ENCODE results near the gene EHMT1. TPM values are rescaled to one million over a fixed set of nuclear protein-coding genes. Genes with fewer than 3 reads are reported as not detected.

The EHMT1 gene
- total and polyA plus RNA-seq, 2 experiments from 2014 or later = 162 to 177 TPM

- no peak for TF ChIP-seq POLR2AphosphoS5 (IDR thresholded peaks at IDR 0.05; ENCODE audit: low read depth)
- no peak for TF ChIP-seq ETS1 (IDR thresholded peaks at IDR 0.05)
- TF ChIP-seq EZH2phosphoT487 (IDR thresholded peaks at IDR 0.05; ENCODE audit: unreplicated experiment) = no peak
These were observed 201.5 kb downstream of the EHMT1 start (continued) for GRCh38 chr9:137820161-137820855.

- no peak overlapping the region for H2AFZ ChIP-seq
- no peak overlapping the region for H3K4me3 ChIP-seq
- no peak overlapping the region for H3K27ac ChIP-seq (ENCODE audit: low read depth)
- Mint-ChIP-seq H3K9me3 (peaks cover 2% of the 10 kb centered on the region), H3K4me1 (no peaks in the 10 kb centered on the region; the same call in 2 of the 3 replicates), H3K36me3 (ENCODE audit: low read depth) (peaks cover 69% of the 10 kb centered on the region), H3K4me3 (no peak overlapping the region), H3K27me3 (ENCODE audit: insufficient read depth, low read depth, poor library complexity) (peaks cover 5% of the 10 kb centered on the region), H3K27ac (no peak overlapping the region)
- H4K20me1 ChIP-seq (replicated peaks; ENCODE audit: insufficient read depth) = peaks cover 6% of the 10 kb centered on the region
- no peak for DNase-seq (ENCODE audit: low spot score)
- H3K79me2 ChIP-seq (replicated peaks; ENCODE audit: insufficient read depth) = peaks cover 26% of the 10 kb centered on the region
- H3K9me2 ChIP-seq (ENCODE audit: insufficient read depth) = no peaks in the 10 kb centered on the region
- no peaks in the 10 kb centered on the region for H3K27me3 ChIP-seq (ENCODE audit: insufficient read depth)
- no peak overlapping the region for H3K4me2 ChIP-seq
- no peak for ATAC-seq
- H3K36me3 ChIP-seq (ENCODE audit: insufficient read depth) = peaks cover 16% of the 10 kb centered on the region
- no peaks in the 10 kb centered on the region for H3K4me1 ChIP-seq (ENCODE audit: insufficient read depth)
- H3F3A ChIP-seq (replicated peaks; ENCODE audit: low read depth) = no peaks in the 10 kb centered on the region
- TF ChIP-seq POLR2AphosphoS5 (IDR thresholded peaks at IDR 0.05; ENCODE audit: low read depth) (no peak), ZNF462 (CRISPR knock-in tag; IDR thresholded peaks at IDR 0.05) (no peak), ZNF114 (CRISPR knock-in tag; IDR thresholded peaks at IDR 0.05) (no peak), JUNB (IDR thresholded peaks at IDR 0.05; ENCODE audit: unreplicated experiment) (no peak), STAT1 (IDR thresholded peaks at IDR 0.05; ENCODE audit: unreplicated experiment) (no peak), NANOG (IDR thresholded peaks at IDR 0.05; ENCODE audit: borderline replicate concordance) (no peak), REST (IDR thresholded peaks at IDR 0.05; ENCODE audit: unreplicated experiment) (no peak), ETS1 (IDR thresholded peaks at IDR 0.05) (no peak), EZH2 (IDR thresholded peaks at IDR 0.05; ENCODE audit: low read depth, unreplicated experiment) (no peak), ZNF331 (CRISPR knock-in tag; IDR thresholded peaks at IDR 0.05; ENCODE audit: low read depth) (no peak), EZH2phosphoT487 (IDR thresholded peaks at IDR 0.05; ENCODE audit: unreplicated experiment) (no peak)
These were observed 205.4 kb downstream of the EHMT1 start for GRCh38 chr9:137823986-137824771.
